ENCODE results near the gene A2ML1. TPM values are rescaled to one million over a fixed set of nuclear protein-coding genes. Genes with fewer than 3 reads are reported as not detected.

The A2ML1 gene
- total RNA-seq, result 1 to 10 TPM; 5.7 to 9.8 (median 7.1) TPM

DNA sequence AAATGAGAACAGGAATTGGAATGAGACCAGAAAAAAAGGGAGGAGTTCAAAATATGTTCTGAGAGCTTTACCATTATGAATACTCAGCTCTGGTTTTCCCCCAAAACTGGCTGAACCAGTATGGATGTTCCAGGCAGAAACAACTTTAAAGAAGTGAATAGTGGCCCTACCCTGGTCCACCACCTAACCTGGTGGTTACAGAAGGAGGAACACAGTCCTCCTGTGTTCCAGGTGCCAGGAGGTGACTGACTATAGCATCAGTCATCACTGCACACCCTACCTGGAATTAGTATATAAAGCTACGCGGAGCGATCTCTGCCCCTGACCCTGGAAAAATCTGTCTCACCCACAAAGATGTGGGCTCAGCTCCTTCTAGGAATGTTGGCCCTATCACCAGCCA lies at the start of gene A2ML1:
TSS of gene A2ML1 (plus strand) at position 324 of the 400 bp plus-strand sequence. CDS start at position 355, 31 bp downstream.
- Histone ChIP-seq H3K27me3 (no peaks in the 10 kb centered on the region), H3K9me3 (peaks cover 0 to 5% (median 0%) of the 10 kb centered on the region in 4 donors), H3K36me3 (no peaks in the 10 kb centered on the region), H3K4me1 (peaks cover 0 to 3% (median 0%) of the 10 kb centered on the region in 4 donors), H3K27ac (peak within 1 kb of the TSS in 2 of 4 donors; percentile 40 to 74), H3K4me3 (no peak within 1 kb of the TSS)
- TF ChIP-seq POLR2A (IDR thresholded peaks at IDR 0.05) (no peak), EP300 (IDR thresholded peaks at IDR 0.05) (no peak)
- TF ChIP-seq, protein P1, sequence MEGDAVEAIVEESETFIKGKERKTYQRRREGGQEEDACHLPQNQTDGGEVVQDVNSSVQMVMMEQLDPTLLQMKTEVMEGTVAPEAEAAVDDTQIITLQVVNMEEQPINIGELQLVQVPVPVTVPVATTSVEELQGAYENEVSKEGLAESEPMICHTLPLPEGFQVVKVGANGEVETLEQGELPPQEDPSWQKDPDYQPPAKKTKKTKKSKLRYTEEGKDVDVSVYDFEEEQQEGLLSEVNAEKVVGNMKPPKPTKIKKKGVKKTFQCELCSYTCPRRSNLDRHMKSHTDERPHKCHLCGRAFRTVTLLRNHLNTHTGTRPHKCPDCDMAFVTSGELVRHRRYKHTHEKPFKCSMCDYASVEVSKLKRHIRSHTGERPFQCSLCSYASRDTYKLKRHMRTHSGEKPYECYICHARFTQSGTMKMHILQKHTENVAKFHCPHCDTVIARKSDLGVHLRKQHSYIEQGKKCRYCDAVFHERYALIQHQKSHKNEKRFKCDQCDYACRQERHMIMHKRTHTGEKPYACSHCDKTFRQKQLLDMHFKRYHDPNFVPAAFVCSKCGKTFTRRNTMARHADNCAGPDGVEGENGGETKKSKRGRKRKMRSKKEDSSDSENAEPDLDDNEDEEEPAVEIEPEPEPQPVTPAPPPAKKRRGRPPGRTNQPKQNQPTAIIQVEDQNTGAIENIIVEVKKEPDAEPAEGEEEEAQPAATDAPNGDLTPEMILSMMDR (IDR thresholded peaks at IDR 0.05), result no peak
- no peak for DNase-seq (ENCODE audit: low spot score in 2 of 2)
- 82 to 92% methylated on average over 3 of the region's 3 CpGs for WGBS, 2 donors

DNA sequence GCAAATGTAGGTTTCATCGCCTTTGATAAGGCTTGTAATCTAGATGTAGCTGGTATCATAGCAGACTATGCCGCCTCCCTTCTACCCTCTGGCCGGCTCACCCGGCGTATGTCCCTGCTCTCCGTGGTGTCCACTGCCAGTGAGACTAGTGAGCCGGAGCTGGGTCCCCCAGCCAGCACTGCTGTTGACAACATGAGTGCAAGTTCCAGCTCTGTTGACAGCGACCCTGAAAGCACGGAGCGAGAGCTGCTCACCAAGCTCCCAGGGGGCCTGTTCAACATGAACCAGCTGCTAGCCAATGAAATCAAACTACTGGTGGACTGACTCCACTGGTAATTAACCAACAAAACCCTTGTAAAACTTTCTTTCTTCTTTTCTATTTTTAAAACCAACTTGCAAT lies 49.0 kb upstream of the A2ML1 start:
- TF ChIP-seq, protein P1 (IDR thresholded peaks at IDR 0.05), result no peak
- TF ChIP-seq POLR2A (IDR thresholded peaks at IDR 0.05), result no peak
- no peak for DNase-seq (ENCODE audit: low spot score in 2 of 2)
- Histone ChIP-seq H3K36me3 (peaks cover 0 to 8% (median 0%) of the 10 kb centered on the region in 3 donors), H3K4me3 (no peak overlapping the region), H3K9me3 (no peaks in the 10 kb centered on the region), H3K4me1 (peaks cover 0 to 10% (median 0%) of the 10 kb centered on the region in 4 donors), H3K27me3 (no peaks in the 10 kb centered on the region), H3K27ac (no peak overlapping the region)
- 78 to 84% methylated on average over 10 of the region's 10 CpGs for WGBS, 2 donors

DNA sequence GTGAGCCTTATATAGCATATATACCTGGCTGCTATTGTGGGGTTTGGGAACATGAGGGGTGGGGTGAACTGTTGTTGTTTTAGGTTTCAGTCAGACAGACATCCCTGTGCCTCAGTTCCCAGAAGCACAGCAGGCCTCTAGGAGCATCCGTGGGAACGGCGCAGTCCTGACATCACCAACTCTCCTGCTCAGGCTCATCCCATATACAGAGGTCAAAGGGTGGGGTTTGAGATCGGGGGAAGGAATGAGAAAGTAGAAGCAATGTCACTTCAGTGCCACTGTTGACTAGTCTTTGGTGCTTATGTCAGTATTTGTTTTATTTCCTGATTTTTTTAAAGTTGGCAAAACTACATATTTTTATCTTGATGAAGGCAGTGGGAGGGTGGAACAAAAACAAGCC lies 43.1 kb upstream of the A2ML1 start:
- WGBS, 2 donors, result 73 to 75% methylated on average over 4 of the region's 4 CpGs

DNA sequence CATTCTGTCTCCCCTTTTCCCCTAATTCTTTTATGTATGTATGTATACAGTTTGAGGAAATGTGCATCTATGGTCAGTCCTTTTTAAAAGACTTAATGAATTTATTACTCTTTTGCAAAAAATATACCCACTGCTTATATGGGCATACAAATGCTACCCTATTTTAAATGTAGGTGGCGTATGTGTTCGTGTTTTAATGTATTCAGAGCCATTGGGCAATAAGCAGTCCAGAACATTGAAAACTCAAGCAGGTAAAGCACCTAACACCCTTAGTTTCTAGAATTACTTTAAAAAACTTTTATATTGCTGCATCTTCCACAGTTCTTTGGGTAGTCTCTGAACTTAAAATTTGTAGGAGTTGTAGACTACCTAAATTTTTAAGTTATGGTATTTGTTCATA lies 42.6 kb upstream of the A2ML1 start:
- peak overlapping the region in 1 of 4 donors; percentile 31 for H3K27ac ChIP-seq
- 81 to 88% methylated on average over 2 of the region's 2 CpGs for WGBS, 2 donors
- H3K9me3 ChIP-seq, result no peaks in the 10 kb centered on the region
- H3K4me1 ChIP-seq, result peaks cover 0 to 30% (median 0%) of the 10 kb centered on the region in 4 donors
- no peak for DNase-seq (ENCODE audit: low spot score in 2 of 2)
- no peak overlapping the region for H3K4me3 ChIP-seq
- no peaks in the 10 kb centered on the region for H3K27me3 ChIP-seq
- TF ChIP-seq POLR2A (IDR thresholded peaks at IDR 0.05) (no peak), EP300 (IDR thresholded peaks at IDR 0.05) (no peak)
- TF ChIP-seq, protein P1 (IDR thresholded peaks at IDR 0.05), result no peak
- H3K36me3 ChIP-seq, result peaks cover 0 to 10% (median 0%) of the 10 kb centered on the region in 3 donors

More for the DNA sequence above, 43.1 kb upstream of the A2ML1 start:
- Histone ChIP-seq H3K4me3 (no peak overlapping the region), H3K36me3 (peaks cover 0 to 10% (median 0%) of the 10 kb centered on the region in 3 donors), H3K4me1 (peaks cover 0 to 30% (median 0%) of the 10 kb centered on the region in 4 donors), H3K27me3 (no peaks in the 10 kb centered on the region), H3K9me3 (no peaks in the 10 kb centered on the region), H3K27ac (peak overlapping the region in 2 of 4 donors; percentile 16 to 31)
- no peak for TF ChIP-seq POLR2A (IDR thresholded peaks at IDR 0.05)
- no peak for TF ChIP-seq EP300 (IDR thresholded peaks at IDR 0.05)
- TF ChIP-seq, protein P1 (IDR thresholded peaks at IDR 0.05), result no peak
- no peak for DNase-seq (ENCODE audit: low spot score in 2 of 2)

DNA sequence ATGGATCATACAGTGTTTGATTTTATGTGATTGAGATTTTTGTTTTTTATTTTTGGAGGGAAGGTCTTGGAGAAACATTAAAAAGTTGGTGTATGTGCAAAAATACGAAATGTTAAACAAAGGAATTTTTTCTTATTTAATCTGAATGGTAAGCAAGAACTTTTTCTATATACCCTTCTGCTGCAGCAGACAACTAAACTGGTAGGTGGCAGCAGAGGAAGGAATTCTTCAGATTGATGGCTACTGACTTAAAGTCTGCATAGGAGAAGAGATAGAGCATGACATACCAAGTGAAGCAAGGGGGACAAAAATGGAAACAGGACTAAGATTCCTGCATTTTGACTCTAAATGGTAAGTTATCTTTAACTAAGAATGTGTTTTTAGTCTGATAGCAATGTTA lies 42.0 kb upstream of the A2ML1 start:
- Histone ChIP-seq H3K27me3 (no peaks in the 10 kb centered on the region), H3K9me3 (no peaks in the 10 kb centered on the region), H3K27ac (no peak overlapping the region), H3K36me3 (peaks cover 0 to 10% (median 0%) of the 10 kb centered on the region in 3 donors), H3K4me1 (peaks cover 0 to 30% (median 0%) of the 10 kb centered on the region in 4 donors), H3K4me3 (no peak overlapping the region)
- TF ChIP-seq, protein P1 (IDR thresholded peaks at IDR 0.05), result peak; percentile 24 to 46 (median 32)
- no peak for TF ChIP-seq POLR2A (IDR thresholded peaks at IDR 0.05)
- 36 to 37% methylated on average over 1 of the region's 1 CpG for WGBS, 2 donors
- DNase-seq (ENCODE audit: low spot score in 2 of 2), result no peak

Data from tibial nerve (tissue), 4 donors.